Stimulated activated CD8-positive, alpha-beta memory T cell treated with anti-CD3 and anti-CD28 coated beads, Interleukin-2, amount 100 ng/mL, for 1 hour (primary cell): ENCODE results near the gene TRAPPC6A.
"Not testable (repeated sequence)": the region's sequence is repeated elsewhere in the genome, so short reads cannot be mapped to it uniquely, and the experiment has no call there.

Experiments
- DNase-seq, 2 donors: peaks; one replicate each; pipeline ENCODE4 v3.0.0-alpha.2; 2020; ENCODE audit warnings: low read depth in 2 of 2

Gene TRAPPC6A

DNA sequence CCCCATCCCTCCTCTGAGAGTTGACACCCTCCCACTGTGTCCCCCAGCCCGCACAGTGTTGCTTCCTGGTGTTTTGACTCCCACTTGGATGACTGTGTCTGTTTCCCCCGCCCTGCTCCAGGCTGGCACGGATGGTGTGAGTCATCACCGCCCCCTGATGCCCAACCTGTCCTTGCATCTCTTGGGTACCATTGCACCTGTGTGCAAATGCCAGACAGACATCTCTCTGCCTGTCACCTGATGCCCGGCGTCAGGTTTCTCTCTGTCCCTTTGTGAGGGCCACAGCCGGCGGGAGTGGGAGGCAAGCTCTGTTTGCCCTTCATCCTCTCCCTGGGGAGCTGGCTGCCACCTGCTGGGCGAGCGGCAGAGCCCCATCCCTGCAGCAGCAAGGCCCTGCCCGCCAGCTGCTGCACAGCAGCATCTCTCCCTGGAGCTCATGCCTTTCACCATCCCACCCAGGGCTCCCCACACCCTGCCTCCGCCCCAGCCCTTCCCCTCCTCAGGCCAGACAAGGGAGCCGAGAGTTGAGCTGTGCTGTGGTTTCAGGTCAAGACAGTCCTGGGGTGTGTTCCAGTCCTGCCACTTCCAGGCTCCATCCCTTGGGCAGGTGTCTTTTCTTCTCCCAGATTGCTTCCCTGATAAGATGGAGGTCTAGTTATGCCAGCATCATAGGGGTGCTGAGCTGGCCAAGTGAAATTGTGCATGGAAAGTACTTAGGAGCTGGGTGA lies 47.0 kb downstream of the TRAPPC6A start:
- no peak for DNase-seq

DNA sequence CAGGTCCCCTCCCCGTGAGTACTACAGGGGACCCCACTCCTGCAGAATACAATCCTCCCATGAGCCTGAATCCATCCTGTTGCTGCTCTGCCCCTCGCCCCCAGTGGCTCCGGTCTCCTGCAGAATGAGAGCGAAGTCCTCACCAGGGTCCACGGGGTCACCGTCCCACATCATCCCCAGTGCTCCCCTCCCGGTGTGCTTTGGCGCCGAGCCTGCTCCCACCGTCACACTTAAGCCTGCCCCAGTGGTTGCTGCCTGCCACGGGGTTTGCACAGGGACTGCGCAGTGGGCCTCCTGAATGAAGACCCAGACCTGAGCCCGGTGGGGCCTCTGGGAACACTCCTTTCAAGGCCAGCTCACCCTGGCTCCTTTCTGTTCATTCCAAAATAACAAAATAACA lies 47.8 kb downstream of the TRAPPC6A start:
- DNase-seq = no peak

DNA sequence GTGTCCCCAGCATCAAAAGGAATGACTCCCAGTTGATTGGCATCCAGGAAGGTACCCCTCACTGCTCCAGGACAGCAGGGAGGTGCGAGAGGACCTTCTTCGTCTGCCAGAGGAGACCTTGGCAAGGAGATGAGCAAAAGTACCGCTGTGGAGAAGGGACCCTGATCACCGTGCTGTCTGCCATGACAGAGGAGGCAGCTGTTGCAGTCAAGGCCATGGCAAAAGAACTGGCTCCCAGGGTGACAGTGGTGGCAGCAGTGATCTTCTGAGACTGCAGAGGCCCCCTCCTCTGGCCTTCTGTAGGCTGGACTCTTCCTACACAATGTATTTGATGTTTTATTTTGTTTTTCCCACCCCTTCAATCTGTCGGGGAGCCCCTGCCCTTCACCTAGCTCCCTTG lies 49.2 kb downstream of the TRAPPC6A start:
- no peak for DNase-seq

DNA sequence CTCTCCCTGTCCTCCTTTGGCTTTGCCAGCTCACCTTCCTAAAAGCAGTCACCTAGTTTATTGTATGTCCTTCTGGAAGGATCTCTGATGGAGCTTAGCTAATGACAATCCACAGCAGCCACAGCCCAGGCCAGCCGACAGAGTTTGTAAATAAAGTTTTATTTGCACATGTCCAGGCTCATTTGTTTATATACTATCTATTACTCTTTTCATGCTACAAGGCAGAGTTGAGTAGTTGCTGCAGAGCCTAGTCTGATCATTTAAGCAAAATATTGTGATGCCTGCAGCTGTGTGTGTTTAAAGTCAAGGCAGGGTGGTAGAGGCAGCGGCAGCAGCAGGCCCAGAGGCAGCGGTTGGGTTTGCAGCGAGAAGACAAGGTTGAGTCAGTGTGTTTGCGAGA lies 49.9 kb downstream of the TRAPPC6A start:
- no peak for DNase-seq

DNA sequence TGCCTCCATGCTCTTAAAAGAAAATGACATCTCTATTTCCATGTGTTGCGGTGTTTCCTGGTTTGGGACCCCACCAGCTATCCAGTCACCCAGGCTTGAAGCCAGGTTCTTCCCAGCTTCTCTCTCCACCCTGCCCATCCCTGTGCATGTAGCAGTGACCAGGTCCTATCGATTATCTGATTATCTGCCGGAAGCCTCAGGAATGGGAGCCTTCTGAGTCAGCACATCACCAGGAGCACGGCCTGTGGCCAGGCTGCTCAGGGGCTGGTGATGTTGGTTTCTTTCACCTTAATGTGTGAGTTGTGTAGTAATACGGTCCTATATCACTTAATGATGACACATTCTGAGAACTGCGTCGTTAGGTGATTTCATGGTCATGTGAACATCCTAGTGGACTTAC lies 51.4 kb downstream of the TRAPPC6A start:
- DNase-seq = no peak

DNA sequence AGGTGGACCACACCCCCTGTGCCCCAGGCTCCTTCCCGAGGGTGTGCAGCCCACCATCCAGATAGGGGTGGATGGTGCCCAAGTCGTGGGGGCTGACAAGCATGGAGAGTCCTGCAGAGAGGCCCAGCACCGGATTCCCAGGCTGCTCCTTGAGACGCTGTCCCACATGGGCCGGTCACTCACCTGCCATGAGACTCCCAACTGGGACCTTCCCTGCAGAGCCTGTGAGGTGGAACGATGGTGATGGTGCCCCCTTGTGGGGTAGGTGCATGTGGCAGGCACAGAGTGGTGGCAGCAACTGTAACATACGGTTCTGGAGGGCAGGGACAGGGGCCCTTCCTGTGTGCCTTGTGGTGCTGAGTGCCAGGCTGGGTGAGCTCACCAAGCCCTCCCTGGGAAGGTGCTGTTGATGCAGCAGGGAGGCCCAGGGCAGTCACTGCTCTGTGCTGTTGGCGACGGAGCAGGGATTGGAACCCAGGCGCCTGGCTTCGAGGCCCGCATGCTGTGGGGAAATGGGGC lies 52.0 kb downstream of the TRAPPC6A start:
- peak; percentile 40 to 46 for DNase-seq

DNA sequence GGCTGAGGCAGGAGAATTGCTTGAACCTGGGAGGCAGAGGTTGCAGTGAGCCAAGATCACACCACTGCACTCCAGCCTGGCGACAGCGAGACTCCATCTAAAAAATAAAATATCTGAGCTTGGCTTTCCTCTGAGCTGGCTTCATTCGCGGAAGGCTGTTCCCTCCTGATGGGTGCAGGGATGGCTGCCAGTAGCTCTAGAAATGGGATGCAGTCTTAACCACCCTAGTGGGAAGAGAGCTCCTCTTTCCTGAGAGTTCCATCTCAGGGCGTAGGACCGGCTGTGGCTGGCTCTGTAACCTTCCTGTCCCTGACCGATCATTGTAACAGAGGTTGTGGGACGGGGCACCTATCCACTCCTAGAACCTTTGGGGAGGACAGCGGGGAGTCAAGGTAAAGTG lies 52.7 kb downstream of the TRAPPC6A start:
- DNase-seq = no peak

DNA sequence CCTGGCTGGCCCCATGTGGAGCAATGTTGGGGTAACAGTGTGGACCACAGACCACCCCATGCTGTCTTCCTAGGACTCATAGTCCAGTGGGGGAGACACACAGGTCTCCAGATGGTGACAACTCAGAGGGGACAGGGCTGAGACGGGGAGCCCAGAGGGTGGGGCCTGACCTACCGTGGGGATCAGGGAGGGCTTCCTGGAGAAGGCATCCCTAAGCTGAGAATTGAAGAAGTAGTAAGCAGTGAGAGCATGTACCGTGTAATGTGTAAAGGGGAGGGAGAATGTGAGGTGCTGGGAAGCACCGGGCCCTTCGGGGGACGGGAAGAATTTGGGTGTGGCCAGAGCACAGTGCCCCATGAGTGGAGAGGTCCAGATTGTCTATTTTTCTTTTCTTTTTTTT lies 54.0 kb downstream of the TRAPPC6A start:
- DNase-seq = no peak

DNA sequence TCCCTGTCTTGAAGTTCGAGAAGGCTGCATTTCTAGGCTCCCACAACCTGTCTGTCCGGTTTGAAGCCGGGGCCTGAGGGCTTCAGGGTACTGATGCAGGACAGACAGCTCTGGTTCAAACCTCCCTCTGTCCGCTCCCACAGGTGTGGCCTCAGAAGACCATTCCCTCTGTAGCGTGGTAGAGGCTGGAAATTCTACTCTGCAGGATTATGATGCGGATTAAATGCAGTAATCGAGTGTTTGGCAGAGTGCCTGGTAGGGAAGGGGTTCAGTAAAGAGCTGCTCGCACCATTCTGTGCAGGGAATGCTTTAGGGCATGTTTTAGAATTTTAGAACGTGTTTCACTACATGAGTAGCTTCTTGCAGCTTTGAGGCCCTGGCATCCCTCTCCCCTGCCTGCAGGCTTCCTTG lies 54.6 kb downstream of the TRAPPC6A start:
- no peak for DNase-seq

DNA sequence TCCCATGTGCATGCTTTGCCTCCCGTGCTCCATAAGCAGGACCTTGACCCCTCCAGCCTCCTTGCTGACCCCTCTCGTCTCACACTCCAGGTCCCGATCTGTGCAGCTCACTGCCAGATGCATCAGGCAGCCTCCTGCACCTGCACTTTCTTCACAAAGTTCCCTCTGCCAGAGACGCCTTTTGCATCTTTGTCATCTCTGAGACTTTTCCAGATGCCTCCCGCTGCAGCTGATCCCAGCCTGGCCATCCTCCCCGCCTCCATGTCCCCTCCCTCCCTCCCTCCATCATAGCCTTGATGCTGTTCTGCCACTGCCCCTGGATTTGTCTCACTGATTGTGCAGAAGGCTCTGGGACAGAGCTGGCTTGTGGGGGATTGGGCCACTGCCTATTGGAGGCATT lies 55.2 kb downstream of the TRAPPC6A start:
- no peak for DNase-seq

DNA sequence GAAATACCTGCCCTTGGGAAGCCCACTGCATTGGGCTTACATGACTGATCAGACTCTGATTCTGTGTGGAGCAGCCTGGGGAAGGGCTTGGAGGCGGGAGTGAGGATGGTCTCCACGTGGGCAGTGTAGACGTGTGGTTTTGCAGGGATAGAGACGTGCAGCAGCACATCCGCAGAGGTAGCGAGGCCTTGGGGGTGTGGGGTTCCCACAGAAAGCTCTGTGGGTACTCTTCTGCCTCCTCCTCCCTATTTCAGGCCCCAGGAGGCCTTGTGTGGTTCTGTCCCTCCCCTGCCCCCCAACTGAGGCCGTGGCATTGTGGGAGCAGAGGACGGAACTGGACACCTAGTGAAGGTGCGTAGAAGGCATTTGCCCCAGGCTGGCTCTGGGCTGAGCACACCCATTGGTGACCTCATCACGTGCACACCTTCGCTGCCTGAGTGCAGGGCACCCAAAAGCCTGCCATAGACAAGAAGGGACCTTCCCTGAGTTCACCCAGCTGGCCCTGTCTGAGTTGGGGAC lies 56.2 kb downstream of the TRAPPC6A start:
- no peak for DNase-seq

DNA sequence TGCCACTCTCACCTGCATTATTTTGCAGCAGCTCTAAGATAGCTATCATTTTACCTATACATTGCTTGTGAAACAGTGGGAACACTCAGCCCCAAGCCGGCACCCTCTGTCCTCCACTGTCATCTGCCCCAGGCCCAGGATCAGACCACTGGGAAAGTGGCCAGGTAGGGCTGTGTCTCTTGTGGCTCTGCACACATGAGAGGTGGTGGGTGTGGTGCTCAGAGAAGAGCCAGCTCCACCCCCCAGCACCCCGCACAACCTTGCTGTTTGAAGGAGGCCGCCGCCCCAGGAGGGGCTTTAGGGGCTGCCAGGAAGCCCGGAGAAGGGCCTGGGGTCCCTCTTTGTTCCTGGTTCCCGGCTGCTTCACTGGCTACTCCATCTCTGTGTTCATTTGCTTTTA lies 58.5 kb downstream of the TRAPPC6A start:
- no peak for DNase-seq

DNA sequence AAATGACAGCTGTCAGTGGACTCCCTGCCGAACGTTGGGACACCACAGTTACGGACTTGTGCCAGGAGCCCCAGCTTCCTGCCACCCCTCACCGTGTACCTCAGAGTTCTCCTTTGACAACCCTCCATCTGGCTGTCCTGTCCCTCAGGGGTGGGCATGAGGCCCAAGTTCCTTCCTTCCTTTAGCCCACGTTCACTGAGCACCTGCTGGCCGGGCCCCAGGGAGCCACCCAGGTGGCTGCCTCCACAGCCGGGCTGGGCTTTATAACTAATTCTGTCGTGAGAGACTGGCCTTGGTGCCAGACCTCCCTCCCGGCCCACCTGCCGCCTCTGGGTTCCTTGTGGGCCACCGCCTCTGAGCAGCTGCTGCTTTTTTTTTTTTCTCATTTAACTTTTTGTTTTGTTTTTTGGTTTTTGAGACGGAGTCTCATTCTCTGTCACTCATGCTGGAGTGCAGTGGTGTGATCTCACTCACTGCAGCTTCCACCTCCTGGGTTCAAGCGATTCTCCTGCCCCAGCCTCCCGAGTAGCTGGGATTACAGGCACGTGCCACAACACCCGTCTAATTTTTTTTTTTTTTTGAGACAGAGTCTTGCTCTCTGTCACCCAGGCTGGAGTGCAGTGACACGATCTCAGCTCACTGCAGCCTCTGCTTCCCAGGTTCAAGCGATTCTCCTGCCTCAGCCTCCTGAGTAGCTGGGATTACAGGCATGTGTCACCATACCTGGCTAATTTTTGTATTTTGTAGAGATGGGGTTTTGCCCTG lies 59.3 kb downstream of the TRAPPC6A start:
- DNase-seq = not testable (repeated sequence)

DNA sequence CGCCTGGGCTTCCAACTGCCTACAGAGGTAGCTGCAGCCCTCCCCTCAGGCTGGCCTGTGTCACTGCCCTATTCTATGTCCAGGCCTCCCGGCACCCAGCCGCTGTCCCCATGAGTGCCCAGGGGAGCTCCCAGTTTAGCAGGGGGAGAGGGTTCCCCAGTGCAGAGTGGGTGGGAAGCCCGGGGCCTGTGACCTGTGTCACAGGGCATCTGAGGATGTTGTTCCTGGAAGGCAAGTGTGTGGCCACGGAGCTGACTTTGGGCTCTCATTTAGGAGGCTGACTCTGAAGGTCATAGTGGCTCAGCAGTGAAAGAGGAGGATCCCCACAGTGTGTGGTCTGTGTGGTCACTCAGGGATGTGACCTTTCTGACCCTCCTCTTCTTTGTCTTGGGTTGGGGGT lies 59.9 kb downstream of the TRAPPC6A start:
- DNase-seq = no peak

DNA sequence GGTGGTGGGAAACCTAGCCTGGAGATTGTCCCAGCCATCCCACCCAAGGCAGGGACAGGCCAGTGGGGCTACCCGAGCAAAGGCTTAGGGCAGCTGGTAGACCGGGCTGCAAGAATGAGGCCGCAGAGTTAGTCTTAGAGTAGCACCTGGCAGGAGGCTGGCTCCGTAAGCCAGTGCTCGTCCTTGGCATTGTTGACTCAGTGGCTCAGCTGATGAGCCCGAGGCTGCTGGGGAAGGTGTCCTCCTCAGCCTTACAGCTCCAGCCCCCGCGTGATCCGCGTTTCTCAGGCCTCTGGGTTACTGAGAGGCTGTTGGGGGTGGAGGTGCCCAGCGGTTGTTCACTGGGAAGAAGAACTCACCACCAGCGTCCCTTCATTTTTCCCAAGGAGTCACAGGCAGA lies 60.4 kb downstream of the TRAPPC6A start:
- DNase-seq = no peak

DNA sequence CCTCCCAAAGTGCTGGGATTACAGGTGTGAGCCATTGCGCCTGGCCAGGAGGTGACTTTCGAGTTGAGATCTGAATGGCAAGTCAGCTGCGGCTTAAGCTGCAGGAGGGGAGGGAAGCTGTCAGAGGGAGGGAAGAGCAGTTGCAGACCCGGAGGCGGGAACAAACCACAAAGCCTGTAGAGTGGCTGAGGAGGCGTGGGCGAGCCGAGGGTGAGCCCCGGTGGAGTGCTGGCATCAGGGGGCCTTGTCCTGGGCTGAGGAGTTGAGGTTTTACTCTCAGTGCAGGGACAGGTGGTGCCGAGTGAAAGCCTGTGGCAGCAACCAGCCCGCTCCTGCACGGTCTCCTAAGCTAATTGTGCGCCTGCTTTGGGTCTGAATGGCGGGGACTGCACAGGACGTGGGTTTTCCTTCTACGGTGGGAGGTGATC lies 60.9 kb downstream of the TRAPPC6A start:
- DNase-seq = no peak

DNA sequence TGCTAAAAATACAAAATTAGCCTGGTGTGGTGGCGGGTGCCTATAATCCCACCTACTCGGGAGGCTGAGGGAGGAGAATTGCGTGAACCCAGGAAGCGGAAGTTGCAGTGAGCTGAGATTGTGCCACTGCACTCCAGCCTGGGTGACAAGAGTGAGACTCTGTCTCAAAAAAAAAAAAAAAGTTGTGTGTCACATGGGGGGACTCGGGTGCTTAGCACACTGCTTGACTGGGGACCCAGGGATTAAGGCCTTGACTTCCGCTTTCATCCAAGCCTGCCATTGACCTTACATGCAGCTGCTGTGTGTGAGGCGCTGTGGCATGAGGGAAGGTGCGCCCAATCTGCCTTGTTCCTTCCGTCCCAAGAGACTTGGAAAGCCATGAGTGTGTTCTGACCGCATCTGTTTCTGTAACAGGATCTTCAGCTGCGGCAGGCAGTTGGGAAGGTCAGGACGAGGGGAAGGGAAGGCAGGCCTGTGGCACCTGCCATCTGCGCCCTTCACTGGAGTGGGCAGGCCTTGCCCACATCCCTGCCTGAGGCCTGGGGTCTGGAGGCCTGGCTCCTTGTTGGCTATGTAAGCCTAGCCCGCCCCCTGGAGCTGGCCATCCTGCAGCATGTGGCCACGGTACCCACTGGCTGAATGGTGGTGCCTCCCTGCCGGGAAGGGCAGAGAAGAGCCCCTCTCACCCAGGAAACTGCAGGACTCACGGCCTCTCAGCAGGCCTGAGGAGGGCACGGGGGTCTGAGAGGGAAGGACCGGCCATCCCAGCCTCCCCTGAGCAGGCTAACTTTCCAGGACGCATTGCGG lies 62.0 kb downstream of the TRAPPC6A start:
- no peak for DNase-seq

DNA sequence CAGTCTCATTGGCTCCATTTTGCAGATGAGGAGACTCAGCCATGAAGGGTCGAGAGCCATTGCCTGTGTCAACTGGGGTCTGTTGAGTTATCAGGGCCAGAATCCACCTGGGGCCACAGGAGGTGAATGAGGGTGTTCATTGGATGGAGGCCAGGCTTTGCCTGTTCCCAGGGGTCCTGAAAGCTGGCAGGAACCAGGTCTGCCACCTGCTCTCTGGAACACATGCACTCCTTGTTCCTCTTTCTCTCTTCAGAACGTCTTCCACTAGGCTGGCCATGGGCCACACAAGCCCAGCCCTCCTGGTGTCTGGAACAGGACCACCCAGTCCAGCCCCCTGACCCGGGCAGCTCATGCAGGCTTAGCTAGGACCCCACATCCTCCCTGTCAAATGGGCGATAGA lies 63.9 kb downstream of the TRAPPC6A start:
- no peak for DNase-seq

DNA sequence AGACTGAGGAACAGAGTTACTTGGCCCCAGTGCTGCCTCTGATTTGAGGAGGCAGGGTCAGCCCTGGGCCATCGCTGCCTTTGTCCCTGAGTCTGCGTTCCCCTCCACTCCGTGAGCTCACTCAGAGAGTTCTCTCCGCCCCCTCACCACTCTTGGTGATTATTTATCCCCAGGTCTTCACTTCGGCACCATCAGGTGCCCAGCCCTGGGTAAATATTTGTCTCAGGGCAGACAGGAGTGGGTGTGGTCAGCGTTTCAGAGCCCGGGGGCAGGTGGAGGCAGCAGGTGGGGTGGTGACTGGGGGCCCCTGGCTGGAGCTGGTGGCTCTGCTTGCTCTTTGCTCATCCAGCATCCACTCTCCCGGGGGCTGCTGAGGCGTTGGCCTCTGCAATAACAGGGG lies 64.4 kb downstream of the TRAPPC6A start:
- no peak for DNase-seq
